Stimulated activated CD8-positive, alpha-beta memory T cell treated with anti-CD3 and anti-CD28 coated beads, Interleukin-12 subunit alpha, Interleukin-12 subunit beta, amount 100 ng/mL, for 24 hours (primary cell): ENCODE measurements around the gene NABP1.

Source experiments
- DNase-seq: peaks from one replicate; pipeline ENCODE4 v3.0.0-alpha.2; 2020; ENCODE audit errors: extremely low read depth

Gene NABP1

GRCh38 chr2:191649519-191649918, 28.4 kb upstream of the NABP1 start:
- no peak for DNase-seq

DNA sequence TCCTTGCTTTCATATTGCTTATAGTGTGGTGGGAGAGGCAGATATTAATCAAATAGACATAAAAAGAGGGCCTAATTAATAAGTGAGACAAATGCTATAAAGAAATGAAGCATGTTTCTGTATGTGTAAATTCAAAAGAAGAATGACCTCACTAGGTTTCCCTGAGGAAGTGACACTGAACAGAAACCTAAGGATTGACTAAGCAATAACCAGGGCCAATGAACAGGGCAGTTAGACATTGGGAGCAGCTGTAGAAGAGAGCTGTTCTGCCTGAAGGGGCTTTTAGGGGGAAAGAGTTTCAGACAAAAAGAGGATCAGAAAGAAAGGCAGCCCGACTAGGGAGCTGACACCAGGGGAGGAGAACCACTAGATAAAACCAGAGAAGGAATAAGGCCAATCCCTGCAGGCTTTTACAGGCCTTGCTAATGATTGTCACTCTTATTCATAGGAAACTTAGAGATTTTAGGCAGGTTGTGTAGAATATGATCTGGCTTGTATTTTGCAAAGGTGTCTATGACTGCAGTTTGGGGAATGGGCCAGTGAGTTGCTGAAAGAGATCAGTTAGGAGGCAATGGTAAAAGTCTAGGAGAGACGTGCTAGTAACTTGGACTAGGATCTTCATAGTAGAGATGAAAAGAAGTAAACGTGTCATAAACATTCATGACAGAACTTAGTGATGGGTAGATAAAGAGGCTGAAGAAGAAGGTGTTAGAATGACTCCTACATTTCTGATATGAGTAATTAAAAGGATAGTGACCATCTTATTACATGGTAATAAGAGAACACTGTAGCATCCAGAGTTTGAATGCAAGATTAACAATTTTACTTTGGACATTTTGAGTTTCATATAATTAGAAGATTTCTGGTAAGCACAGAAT, 26.8 kb upstream of the NABP1 start:
- DNase-seq, result no peak

- DNase-seq, result no peak
Measured at GRCh38 chr2:191653667-191654391, 24.1 kb upstream of the NABP1 start.

DNA sequence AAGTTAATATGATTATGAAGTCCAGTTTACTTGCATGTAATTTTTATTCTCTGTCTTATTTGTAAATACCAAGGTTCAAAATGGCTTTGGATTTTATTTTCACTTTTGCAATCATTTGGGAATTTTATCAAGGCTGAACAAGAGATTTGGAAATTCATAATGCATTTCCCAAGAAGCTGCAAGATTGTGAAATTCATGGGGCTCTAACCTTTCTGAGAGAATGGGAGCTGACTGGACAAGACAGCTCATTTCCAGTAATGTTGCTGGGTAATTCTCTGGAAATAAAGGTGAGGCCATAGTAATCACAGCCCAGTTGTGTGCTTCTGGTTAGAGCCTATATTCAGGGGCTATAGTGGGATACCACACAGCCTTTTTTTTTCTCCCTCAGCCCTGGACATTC, 21.5 kb upstream of the NABP1 start:
- DNase-seq, result no peak

DNA sequence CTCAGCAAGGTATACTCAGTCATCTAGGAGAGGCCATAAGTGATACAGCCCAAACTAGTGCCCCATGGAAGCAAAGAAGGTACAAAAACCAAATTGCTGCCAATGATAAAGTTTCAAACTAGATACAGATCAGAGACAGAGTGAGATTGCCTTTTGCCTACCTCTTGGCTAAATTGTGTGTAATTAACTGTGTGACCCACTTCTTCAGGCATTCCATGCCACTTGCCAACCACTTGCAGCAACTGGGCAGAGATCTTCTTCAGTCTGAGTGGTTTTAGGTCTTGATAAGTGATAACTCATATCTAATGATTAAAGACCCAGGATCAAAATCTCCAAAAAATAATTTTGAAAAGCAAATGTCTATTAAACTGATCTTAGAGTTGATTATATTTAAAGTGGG, 21.1 kb upstream of the NABP1 start:
- DNase-seq, result no peak

GRCh38 chr2:191657977-191658376, 20.0 kb upstream of the NABP1 start:
- no peak for DNase-seq

- DNase-seq, result no peak
Measured at GRCh38 chr2:191659198-191659597, 18.7 kb upstream of the NABP1 start.

DNA sequence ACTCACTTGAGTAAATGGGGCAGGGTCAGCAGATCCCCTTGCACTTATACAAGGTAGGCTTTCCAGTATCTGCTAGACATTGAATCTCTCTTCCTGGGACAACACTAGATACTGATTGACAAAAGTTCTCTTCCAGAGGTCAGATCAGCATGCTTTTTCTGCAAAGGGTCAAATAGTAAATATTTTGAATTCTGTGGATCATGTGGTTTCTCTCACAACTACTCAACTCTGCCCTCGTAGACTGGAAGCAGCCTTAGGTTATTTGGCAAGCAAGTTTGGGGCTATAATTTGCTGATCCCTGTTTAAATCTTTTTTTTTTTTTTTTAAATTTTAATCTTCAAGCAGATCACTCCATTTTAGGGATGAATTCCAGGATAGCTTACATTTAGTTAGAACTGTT, 17.4 kb upstream of the NABP1 start:
- no peak for DNase-seq

- DNase-seq, result no peak
Measured at GRCh38 chr2:191661097-191661924, 16.6 kb upstream of the NABP1 start.

DNA sequence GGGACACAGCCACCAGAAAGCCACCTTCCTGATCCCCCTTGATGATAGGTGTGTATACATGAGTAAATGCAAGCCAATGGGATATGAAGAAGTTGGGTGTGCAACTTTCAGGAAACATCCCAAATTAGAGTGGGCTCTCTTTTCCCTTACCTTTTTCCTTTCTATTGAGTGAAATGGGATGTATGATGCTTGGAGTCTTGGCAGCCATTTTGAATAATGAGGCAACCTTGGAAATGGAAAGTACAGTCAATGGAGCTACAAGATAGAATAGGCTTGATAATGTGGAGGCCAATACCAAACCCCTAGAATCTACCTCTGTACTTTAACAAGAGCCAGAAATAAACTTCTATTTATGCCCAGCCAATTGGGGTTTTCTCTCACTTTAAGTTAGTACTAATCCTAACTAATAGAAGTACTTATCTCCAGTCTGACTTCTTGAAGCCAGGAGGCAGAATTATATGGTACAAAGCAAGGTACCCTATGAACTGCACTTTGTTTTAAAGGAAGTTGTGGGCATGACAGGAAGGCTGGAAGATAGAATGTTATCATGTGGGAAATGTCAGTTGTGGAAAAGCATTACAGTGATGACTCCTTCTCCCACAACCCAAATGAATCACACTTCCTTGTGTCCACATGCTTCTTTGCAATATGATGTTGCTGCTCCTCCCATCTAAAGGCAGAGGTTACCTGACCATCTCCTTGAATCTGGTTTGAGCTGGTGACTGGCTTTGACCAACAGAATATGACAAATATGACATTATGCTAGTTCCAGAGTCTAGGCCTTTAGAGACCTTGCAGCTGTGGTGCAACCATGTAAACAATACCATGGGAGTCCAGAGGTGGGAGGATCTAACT, 12.9 kb upstream of the NABP1 start:
- no peak for DNase-seq

- DNase-seq, result no peak
Measured at GRCh38 chr2:191666226-191666625, 11.7 kb upstream of the NABP1 start.

- DNase-seq, result no peak
Measured at GRCh38 chr2:191666732-191667131, 11.2 kb upstream of the NABP1 start.

- no peak for DNase-seq
Measured at GRCh38 chr2:191670076-191670475, 7.9 kb upstream of the NABP1 start.

GRCh38 chr2:191670787-191671186, 7.1 kb upstream of the NABP1 start:
- DNase-seq, result no peak

DNA sequence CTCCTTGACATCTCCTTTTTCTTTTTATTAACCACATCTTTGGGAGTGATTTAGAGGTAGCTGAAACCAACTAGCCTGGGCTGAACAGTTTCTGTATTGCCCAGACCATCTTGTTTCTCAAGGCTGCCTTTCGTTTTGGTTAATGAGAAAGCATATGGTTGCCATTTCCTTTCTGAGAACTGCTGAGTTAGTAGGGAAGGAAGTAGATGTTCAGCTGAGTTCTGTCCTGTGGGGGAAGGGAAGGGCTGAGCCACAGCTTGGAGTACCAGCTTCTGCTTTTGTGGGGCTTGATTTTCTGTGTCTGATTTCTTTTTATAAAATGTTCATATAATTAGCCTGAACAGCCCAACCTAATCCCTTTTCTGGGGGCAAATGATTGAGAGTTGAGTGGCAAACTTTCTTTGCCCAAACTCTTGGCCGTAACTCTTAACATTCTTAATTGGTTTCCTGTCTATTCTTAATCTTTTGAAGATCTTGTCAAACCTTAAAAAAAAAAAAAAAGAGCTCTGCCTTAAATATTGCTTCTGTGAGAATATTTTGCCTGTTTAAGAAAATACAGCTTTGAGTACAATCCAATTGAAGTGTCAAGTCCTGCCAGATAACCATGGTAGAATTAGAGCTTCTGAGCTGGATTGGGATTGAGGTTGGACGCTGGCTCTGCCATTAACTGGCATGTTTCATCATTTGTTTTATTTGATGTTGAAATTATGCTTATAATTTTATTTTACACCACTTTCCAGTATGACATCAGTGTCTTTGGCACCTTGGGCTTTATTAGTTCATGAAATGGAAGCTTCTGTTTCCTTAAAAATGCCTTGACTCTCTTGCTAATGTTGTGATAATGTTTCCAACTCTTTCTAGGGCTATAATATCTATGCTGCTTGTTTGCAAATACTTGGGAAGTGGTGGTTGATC, 1.9 kb upstream of the NABP1 start:
- DNase-seq, result peak; percentile 43

DNA sequence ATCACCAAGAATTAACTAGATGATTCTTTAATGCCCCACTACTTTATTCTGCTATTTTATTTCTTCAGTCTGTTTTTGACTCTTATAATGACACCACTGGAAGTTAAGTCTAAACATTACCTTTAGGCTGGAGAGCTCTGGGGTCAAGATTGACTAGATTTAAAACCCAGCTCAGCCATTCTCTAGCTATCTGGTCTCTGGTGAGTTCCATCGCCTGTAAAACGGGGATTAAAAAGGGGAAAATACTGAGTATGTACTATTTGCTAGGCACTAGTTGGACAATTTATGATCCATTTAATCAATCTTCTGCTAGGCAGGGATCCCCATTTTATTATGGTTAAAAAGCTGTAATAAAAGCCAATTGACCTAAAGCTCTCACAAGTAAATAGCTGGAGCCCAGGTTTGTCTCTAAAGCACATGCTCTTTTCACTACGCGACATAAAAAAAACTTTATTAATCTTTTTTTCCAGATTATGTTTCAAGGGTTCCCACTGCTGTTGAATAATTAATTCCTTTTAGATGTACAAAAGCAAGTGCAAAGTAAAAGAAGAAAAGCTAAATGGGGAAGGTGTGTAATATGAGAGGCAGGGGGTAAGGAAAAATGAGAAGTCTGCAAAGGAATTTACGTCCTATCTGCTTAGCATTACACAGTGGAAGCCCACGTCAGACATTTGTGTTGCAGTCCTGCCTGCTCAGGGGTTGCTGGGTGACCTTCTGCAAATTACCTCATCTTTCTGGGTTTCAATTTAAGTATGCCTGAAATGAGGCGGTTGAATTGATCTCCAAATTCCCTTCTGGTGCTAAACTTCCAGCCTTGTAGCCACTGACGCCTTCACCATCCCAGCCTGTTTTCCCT, 918 bp upstream of the NABP1 start:
- no peak for DNase-seq

DNA sequence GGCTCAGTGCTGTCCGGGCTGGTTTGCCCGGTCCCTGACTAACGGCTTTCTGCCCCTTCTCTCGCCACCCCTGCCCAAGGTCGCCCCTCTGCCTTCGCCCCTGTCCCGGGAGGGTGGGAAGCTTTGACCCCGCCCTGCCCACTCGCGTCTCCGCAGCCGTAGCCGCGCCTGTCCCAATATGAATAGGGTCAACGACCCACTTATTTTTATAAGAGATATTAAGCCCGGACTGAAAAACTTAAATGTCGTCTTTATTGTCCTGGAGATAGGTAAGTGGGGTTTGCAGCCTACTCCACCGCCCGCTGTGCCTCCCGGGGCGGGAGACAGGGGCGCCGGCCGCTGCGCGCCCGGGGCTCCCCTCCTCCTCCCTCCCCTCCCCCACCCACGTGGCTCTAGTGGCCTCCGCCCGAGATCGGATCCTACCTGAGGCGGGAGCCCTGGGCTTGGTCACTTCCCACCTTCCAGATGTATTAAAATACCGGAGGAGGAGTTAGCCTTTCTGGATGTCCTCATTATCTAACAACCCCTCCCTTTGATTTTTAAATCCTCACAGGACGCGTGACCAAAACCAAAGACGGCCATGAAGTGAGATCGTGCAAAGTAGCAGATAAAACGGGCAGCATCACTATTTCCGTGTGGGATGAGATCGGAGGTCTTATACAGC, 633 bp downstream of the NABP1 start:
- DNase-seq, result peak; percentile 57

- no peak for DNase-seq
Measured at GRCh38 chr2:191679818-191680600, 2.1 kb downstream of the NABP1 start.
